ENCODE data around the gene CFAP46. TPM values are rescaled to one million over a fixed set of nuclear protein-coding genes. Genes with fewer than 3 reads are reported as not detected.

CFAP46 gene
- total and polyA plus RNA-seq, 9 of the 15 experiments (the other 6 are each of a cell fraction or from before 2014, with no cell fraction given): not detected

GRCh38 chr10:132788180-132788830 lies 154.1 kb downstream of the CFAP46 start (continued):
- no peak for TF ChIP-seq XRCC4 (IDR thresholded peaks at IDR 0.05; ENCODE audit: extremely low read depth, insufficient read depth, insufficient read length)
- TF ChIP-seq UBTF (IDR thresholded peaks at IDR 0.05; ENCODE audit: borderline replicate concordance in 1 of 2, low read depth in 2 of 2, low read length in 2 of 2): no peak
- TF ChIP-seq ZNF444 (CRISPR knock-in tag; IDR thresholded peaks at IDR 0.05): no peak
- TF ChIP-seq NFATC3 (IDR thresholded peaks at IDR 0.05): no peak
- TF ChIP-seq, protein P1, sequence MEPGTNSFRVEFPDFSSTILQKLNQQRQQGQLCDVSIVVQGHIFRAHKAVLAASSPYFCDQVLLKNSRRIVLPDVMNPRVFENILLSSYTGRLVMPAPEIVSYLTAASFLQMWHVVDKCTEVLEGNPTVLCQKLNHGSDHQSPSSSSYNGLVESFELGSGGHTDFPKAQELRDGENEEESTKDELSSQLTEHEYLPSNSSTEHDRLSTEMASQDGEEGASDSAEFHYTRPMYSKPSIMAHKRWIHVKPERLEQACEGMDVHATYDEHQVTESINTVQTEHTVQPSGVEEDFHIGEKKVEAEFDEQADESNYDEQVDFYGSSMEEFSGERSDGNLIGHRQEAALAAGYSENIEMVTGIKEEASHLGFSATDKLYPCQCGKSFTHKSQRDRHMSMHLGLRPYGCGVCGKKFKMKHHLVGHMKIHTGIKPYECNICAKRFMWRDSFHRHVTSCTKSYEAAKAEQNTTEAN (CRISPR knock-in tag; IDR thresholded peaks at IDR 0.05): no peak

- no peaks in the 10 kb centered on the region for H3K36me3 ChIP-seq (ENCODE audit: control insufficient read depth, insufficient read depth, low read length)
- no peaks in the 10 kb centered on the region for H4K20me1 ChIP-seq (replicated peaks; ENCODE audit: control insufficient read depth, insufficient read depth, low read length)
- H2AFZ ChIP-seq (ENCODE audit: low read depth, low read length): no peak overlapping the region
- H3K27ac ChIP-seq (ENCODE audit: extremely low read depth, low read depth, low read length): no peak overlapping the region
- H3K27me3 ChIP-seq (ENCODE audit: control insufficient read depth in 2 of 2, insufficient read depth in 2 of 2, low read length in 2 of 2): no peaks in the 10 kb centered on the region
- FAIRE-seq: no peak
- no peaks in the 10 kb centered on the region for H3K79me2 ChIP-seq (ENCODE audit: control insufficient read depth, insufficient read depth, low read length)
- no peak for ATAC-seq
- in situ Hi-C loops (cut with MboI) (no loop called here), intact Hi-C loops (cut with micrococcal nuclease) (no loop called here)
- WGBS (ENCODE audit: insufficient coverage, low coverage, missing lambda C conversion rate): 60% methylated on average over 6 of the region's 80 CpGs
- no peaks in the 10 kb centered on the region for H3K9me1 ChIP-seq (ENCODE audit: control insufficient read depth, insufficient read depth, low read length)
- H3K4me1 ChIP-seq (replicated peaks in 1 of 2; ENCODE audit: control insufficient read depth in 2 of 2, insufficient read depth in 2 of 2, low read length in 2 of 2): no peaks in the 10 kb centered on the region; a peak in 1 of 5 replicates
- no peak overlapping the region for H3K9ac ChIP-seq (ENCODE audit: insufficient read depth in 1 of 2, low read depth in 2 of 2, low read length in 2 of 2)
- H3K9me3 ChIP-seq (replicated peaks; ENCODE audit: control insufficient read depth, insufficient read depth, low read depth, low read length): no peaks in the 10 kb centered on the region
- ChIA-PET POLR2A (no interaction called here), CTCF (ENCODE audit: low intra/inter-chr PET ratio) (no interaction called here)
- no TSS peak for BruUV-seq (replicated peaks)
- no peak for DNase-seq (ENCODE audit: extremely low read depth in 1 of 4, low spot score in 3 of 4)
- no peak overlapping the region for H3K4me3 ChIP-seq
- no peak overlapping the region for H3K4me2 ChIP-seq (ENCODE audit: insufficient read depth, low read length)
- TF ChIP-seq NR4A1 (CRISPR knock-in tag; IDR thresholded peaks at IDR 0.05) (no peak), NR4A1 (tag; IDR thresholded peaks at IDR 0.05) (no peak), DDX20 (tag; IDR thresholded peaks at IDR 0.05; ENCODE audit: low read depth) (no peak), MYC (IDR thresholded peaks at IDR 0.05; ENCODE audit: low read depth, low read length) (no peak), MYC (CRISPR knock-in tag; IDR thresholded peaks at IDR 0.05; ENCODE audit: borderline replicate concordance, low read depth) (no peak), POU5F1 (IDR thresholded peaks at IDR 0.05; ENCODE audit: borderline replicate concordance, low read depth, low read length, partially characterized antibody) (no peak), CREB1 (IDR thresholded peaks at IDR 0.05) (no peak), CREB1 (CRISPR knock-in tag; IDR thresholded peaks at IDR 0.05) (no peak), NR2F6 (CRISPR knock-in tag; IDR thresholded peaks at IDR 0.05) (no peak), MEIS2 (IDR thresholded peaks at IDR 0.05; ENCODE audit: partially characterized antibody) (no peak), KLF6 (CRISPR knock-in tag; IDR thresholded peaks at IDR 0.05; ENCODE audit: borderline replicate concordance) (no peak)
Measured at GRCh38 chr10:132787495-132788179, 154.7 kb downstream of the CFAP46 start.
